ENCODE data around the gene CCDC91. TPM values are rescaled to one million over a fixed set of nuclear protein-coding genes. Genes with fewer than 3 reads are reported as not detected.

Gene CCDC91
- polyA plus RNA-seq, 3 donors = 6.3 to 18.1 (median 15.6) TPM

DNA sequence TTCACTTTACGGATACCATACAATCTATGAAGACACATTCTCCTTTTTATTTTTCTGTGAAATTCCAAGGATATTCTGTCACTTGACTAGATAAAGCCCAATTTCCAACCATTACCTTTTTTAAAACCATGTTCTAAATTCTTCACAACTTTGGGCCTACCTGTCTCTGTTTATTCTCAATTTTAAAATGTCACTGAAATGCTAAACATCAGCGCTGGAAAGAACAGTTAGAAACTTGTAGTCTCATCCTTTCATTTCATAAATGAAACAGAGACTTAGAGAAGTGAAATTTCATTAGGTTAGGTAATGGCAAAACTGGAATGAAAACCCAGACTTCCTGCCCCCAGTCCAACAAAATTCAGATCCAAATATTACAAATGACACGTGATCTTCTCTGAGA is 396.2 kb downstream of the CCDC91 start:
- no peaks in the 10 kb centered on the region for H3K9me3 ChIP-seq (replicated peaks in 1 of 2; ENCODE audit: control insufficient read depth in 1 of 2, insufficient read depth in 1 of 2, low read length in 2 of 2)
- H3K4me1 Mint-ChIP-seq = peaks cover 23% of the 10 kb centered on the region
- TF ChIP-seq, protein P1, sequence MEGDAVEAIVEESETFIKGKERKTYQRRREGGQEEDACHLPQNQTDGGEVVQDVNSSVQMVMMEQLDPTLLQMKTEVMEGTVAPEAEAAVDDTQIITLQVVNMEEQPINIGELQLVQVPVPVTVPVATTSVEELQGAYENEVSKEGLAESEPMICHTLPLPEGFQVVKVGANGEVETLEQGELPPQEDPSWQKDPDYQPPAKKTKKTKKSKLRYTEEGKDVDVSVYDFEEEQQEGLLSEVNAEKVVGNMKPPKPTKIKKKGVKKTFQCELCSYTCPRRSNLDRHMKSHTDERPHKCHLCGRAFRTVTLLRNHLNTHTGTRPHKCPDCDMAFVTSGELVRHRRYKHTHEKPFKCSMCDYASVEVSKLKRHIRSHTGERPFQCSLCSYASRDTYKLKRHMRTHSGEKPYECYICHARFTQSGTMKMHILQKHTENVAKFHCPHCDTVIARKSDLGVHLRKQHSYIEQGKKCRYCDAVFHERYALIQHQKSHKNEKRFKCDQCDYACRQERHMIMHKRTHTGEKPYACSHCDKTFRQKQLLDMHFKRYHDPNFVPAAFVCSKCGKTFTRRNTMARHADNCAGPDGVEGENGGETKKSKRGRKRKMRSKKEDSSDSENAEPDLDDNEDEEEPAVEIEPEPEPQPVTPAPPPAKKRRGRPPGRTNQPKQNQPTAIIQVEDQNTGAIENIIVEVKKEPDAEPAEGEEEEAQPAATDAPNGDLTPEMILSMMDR (IDR thresholded peaks at IDR 0.05) = no peak
- no peaks in the 10 kb centered on the region for H3K27me3 ChIP-seq (ENCODE audit: control insufficient read depth in 2 of 2, insufficient read depth in 2 of 2, low read length in 2 of 2)
- H3K27ac ChIP-seq (ENCODE audit: low read depth in 1 of 2, low read length in 2 of 2) = no peak overlapping the region
- H3K79me2 ChIP-seq (ENCODE audit: insufficient read depth, low read length) = no peaks in the 10 kb centered on the region
- H3K9me3 Mint-ChIP-seq = peaks cover 0 to 5% (median 2%) of the 10 kb centered on the region in 7 donors
- H4K20me1 ChIP-seq (ENCODE audit: insufficient read depth, low read length) = no peaks in the 10 kb centered on the region
- intact Hi-C loops (cut with micrococcal nuclease) = no loop called here
- peak overlapping the region in 1 of 7 donors; percentile 54 for H3K27ac Mint-ChIP-seq
- H3K4me3 ChIP-seq (replicated peaks in 1 of 3; ENCODE audit: low read depth in 2 of 3, low read length in 3 of 3) = no peak overlapping the region
- H2AFZ ChIP-seq (ENCODE audit: insufficient read depth, low read depth, low read length, poor library complexity, severe bottlenecking) = no peak overlapping the region
- H3K4me1 ChIP-seq (ENCODE audit: control insufficient read depth in 1 of 2, insufficient read depth in 2 of 2, low read length in 2 of 2) = peaks cover 7 to 10% of the 10 kb centered on the region in 2 donors
- H3K36me3 ChIP-seq (replicated peaks in 1 of 2; ENCODE audit: control insufficient read depth in 1 of 2, insufficient read depth in 2 of 2, low read length in 2 of 2) = no peaks in the 10 kb centered on the region
- H3K36me3 Mint-ChIP-seq = no peaks in the 10 kb centered on the region
- no CpG with 5 or more reads among the region's 3 CpGs for WGBS (ENCODE audit: insufficient coverage)
- no peak for DNase-seq
- no peak overlapping the region for H3K4me2 ChIP-seq (replicated peaks; ENCODE audit: extremely low read depth, low read length, poor library complexity, severe bottlenecking)
- no peak overlapping the region for H3K4me3 Mint-ChIP-seq
- H3K9ac ChIP-seq (ENCODE audit: insufficient read depth, low read length, poor library complexity, severe bottlenecking) = no peak overlapping the region
- H3K27me3 Mint-ChIP-seq (ENCODE audit: low read depth in 3 of 3) = peaks cover 1 to 2% (median 1%) of the 10 kb centered on the region in 3 donors

DNA sequence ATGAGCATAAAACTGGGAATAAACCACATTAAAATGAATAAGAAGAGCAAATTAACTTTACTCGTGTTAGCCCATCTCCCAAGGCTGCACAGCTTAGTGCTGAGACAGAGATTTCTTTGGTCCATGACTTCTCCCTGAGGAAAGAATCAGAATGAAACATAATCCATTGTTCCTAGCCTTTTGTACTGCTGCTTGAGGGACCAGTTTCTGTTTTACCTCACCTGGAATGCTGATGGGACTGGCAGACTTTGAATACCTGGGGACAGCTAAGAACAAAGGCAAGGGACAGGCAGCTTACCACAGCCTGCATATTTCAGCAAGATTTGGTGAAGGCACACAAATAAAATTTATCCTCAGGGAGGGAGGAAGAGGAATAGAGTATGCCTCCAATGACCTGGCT is 401.6 kb downstream of the CCDC91 start:
- intact Hi-C loops (cut with micrococcal nuclease) = no loop called here
- peaks cover 4% of the 10 kb centered on the region for H3K4me1 Mint-ChIP-seq
- H3K4me3 Mint-ChIP-seq = no peak overlapping the region
- Histone ChIP-seq H3K9me3 (replicated peaks in 1 of 2; ENCODE audit: control insufficient read depth in 1 of 2, insufficient read depth in 1 of 2, low read length in 2 of 2) (no peaks in the 10 kb centered on the region), H3K9ac (ENCODE audit: insufficient read depth, low read length, poor library complexity, severe bottlenecking) (no peak overlapping the region), H4K20me1 (ENCODE audit: insufficient read depth, low read length) (no peaks in the 10 kb centered on the region), H3K79me2 (ENCODE audit: insufficient read depth, low read length) (no peaks in the 10 kb centered on the region), H2AFZ (ENCODE audit: insufficient read depth, low read depth, low read length, poor library complexity, severe bottlenecking) (no peak overlapping the region), H3K27ac (ENCODE audit: low read depth in 1 of 2, low read length in 2 of 2) (no peak overlapping the region), H3K4me3 (replicated peaks in 1 of 3; ENCODE audit: low read depth in 2 of 3, low read length in 3 of 3) (no peak overlapping the region), H3K27me3 (ENCODE audit: control insufficient read depth in 2 of 2, insufficient read depth in 2 of 2, low read length in 2 of 2) (no peaks in the 10 kb centered on the region), H3K4me1 (ENCODE audit: control insufficient read depth in 1 of 2, insufficient read depth in 2 of 2, low read length in 2 of 2) (no peaks in the 10 kb centered on the region), H3K4me2 (replicated peaks; ENCODE audit: extremely low read depth, low read length, poor library complexity, severe bottlenecking) (no peak overlapping the region), H3K36me3 (replicated peaks in 1 of 2; ENCODE audit: control insufficient read depth in 1 of 2, insufficient read depth in 2 of 2, low read length in 2 of 2) (no peaks in the 10 kb centered on the region)
- peak overlapping the region in 1 of 7 donors; percentile 4 for H3K27ac Mint-ChIP-seq
- TF ChIP-seq, protein P1 (IDR thresholded peaks at IDR 0.05) = no peak
- H3K9me3 Mint-ChIP-seq = peaks cover 3 to 20% (median 11%) of the 10 kb centered on the region in 7 donors
- H3K27me3 Mint-ChIP-seq (ENCODE audit: low read depth in 3 of 3) = peaks cover 1 to 3% (median 1%) of the 10 kb centered on the region in 3 donors
- H3K36me3 Mint-ChIP-seq = no peaks in the 10 kb centered on the region
- no CpG with 5 or more reads among the region's 1 CpG for WGBS (ENCODE audit: insufficient coverage)
- DNase-seq = no peak

Small RNA genes within 50 kb of the gene (small RNA-seq; reads per million reads assigned to genes)
- gene RNA5SP355 (ENCODE audit: insufficient read length, low read depth) = 3.8 reads per million, percentile 36 among the genes with 10 or more reads in this experiment
- gene RNU4-54P (ENCODE audit: insufficient read length, low read depth) = not detected

Other genes starting within 250 kb of the CCDC91 start
- not detected for gene PTHLH, start 217.7 kb upstream of the CCDC91 start, polyA plus RNA-seq

Measured in CD14-positive monocyte (primary cell).